GM23338 (cell line): ENCODE results near the gene ANKRD6. TPM values are rescaled to one million over a fixed set of nuclear protein-coding genes. Genes with fewer than 3 reads are reported as not detected.

ENCODE experiments used
- ATAC-seq: fragments of 200-7000 bp; cut with Tn5 transposase; 3 replicates; pipeline ENCODE4 v1.9.1; 2020
- DNase-seq: peaks from one replicate; pipeline ENCODE4 v3.0.0-alpha.2; 2015; ENCODE audit warnings: low spot score
- H2AFZ ChIP-seq: fragments of 200-600 bp; sonication (generic); 2 replicates; pipeline ENCODE4 v1.8.0; 2016; ENCODE audit warnings: antibody characterized with exemption, mild to moderate bottlenecking, moderate library complexity
- H3F3A ChIP-seq: fragments of 200-600 bp; sonication (generic); replicated peaks from 2 replicates; pipeline ENCODE4 v1.8.0; 2017; ENCODE audit warnings: antibody characterized with exemption, mixed run types, low read depth
- H3K27ac ChIP-seq: fragments of 200-600 bp; sonication (generic); 2 replicates; pipeline ENCODE4 v1.6.1; 2016; ENCODE audit warnings: low read depth
- H3K27me3 ChIP-seq: fragments of 200-600 bp; sonication (generic); 2 replicates; pipeline ENCODE4 v1.8.0; 2016; ENCODE audit warnings: mild to moderate bottlenecking, mixed run types, moderate library complexity; ENCODE audit not compliant: insufficient read depth
- H3K36me3 ChIP-seq: fragments of 200-600 bp; sonication (generic); 2 replicates; pipeline ENCODE4 v1.8.0; 2016; ENCODE audit warnings: mild to moderate bottlenecking; ENCODE audit not compliant: insufficient read depth
- H3K4me1 ChIP-seq: fragments of 200-600 bp; sonication (generic); 2 replicates; pipeline ENCODE4 v1.8.0; 2016; ENCODE audit warnings: mild to moderate bottlenecking, moderate library complexity; ENCODE audit not compliant: insufficient read depth
- H3K4me2 ChIP-seq: fragments of 200-600 bp; sonication (generic); 2 replicates; pipeline ENCODE4 v1.7.1; 2017; ENCODE audit warnings: mixed run types
- H3K4me3 ChIP-seq: fragments of 200-600 bp; sonication (generic); 2 replicates; pipeline ENCODE4 v1.6.1; 2016; ENCODE audit warnings: mixed run types
- H3K79me2 ChIP-seq: fragments of 200-600 bp; sonication (generic); replicated peaks from 2 replicates; pipeline ENCODE4 v1.8.0; 2017; ENCODE audit warnings: mild to moderate bottlenecking; ENCODE audit not compliant: insufficient read depth
- H3K9me2 ChIP-seq: fragments of 200-600 bp; sonication (generic); 2 replicates; pipeline ENCODE4 v1.8.0; 2017; ENCODE audit not compliant: insufficient read depth
- H4K20me1 ChIP-seq: fragments of 200-600 bp; sonication (generic); replicated peaks from 2 replicates; pipeline ENCODE4 v1.8.0; 2017; ENCODE audit warnings: mild to moderate bottlenecking; ENCODE audit not compliant: insufficient read depth
- H3K27ac Mint-ChIP-seq: 2 replicates; pipeline ENCODE4 v1.8.0; 2020; ENCODE audit warnings: inconsistent platforms, mild to moderate bottlenecking, moderate library complexity, mixed read lengths
- H3K27me3 Mint-ChIP-seq: 3 replicates; pipeline ENCODE4 v1.8.0; 2022; ENCODE audit warnings: low read depth, mild to moderate bottlenecking, moderate library complexity, mixed read lengths, inconsistent platforms; ENCODE audit not compliant: insufficient read depth, poor library complexity
- H3K36me3 Mint-ChIP-seq: 3 replicates; pipeline ENCODE4 v1.8.0; 2021; ENCODE audit warnings: low read depth, mild to moderate bottlenecking, inconsistent platforms, moderate library complexity, mixed read lengths
- H3K4me1 Mint-ChIP-seq: 3 replicates; pipeline ENCODE4 v1.8.0; 2020; ENCODE audit warnings: mild to moderate bottlenecking, inconsistent platforms, mixed read lengths
- H3K4me3 Mint-ChIP-seq: 3 replicates; pipeline ENCODE4 v1.8.0; 2021; ENCODE audit warnings: moderate library complexity, mild to moderate bottlenecking, inconsistent platforms, mixed read lengths
- H3K9me3 Mint-ChIP-seq: 3 replicates; pipeline ENCODE4 v1.8.0; 2020; ENCODE audit warnings: moderate library complexity, mild to moderate bottlenecking, inconsistent platforms, mixed read lengths
- CREB1 ChIP-seq: fragments of 250-450 bp; sonication (Bioruptor Pico); IDR thresholded peaks from 2 replicates; pipeline ENCODE4 v1.5.0; 2020; ENCODE audit warnings: low read depth, mild to moderate bottlenecking, moderate library complexity
- EZH2 ChIP-seq: fragments of 200-600 bp; sonication (generic); IDR thresholded peaks from one replicate; pipeline ENCODE4 v1.8.0; 2017; ENCODE audit warnings: antibody characterized with exemption, mild to moderate bottlenecking, low read depth; ENCODE audit not compliant: unreplicated experiment
- JUNB ChIP-seq: IDR thresholded peaks from one replicate; pipeline ENCODE4 v1.6.1; 2016; ENCODE audit warnings: antibody characterized with exemption; ENCODE audit not compliant: unreplicated experiment
- ZNF331 ChIP-seq: fragments of 250-450 bp; sonication (Bioruptor Pico); IDR thresholded peaks from 2 replicates; pipeline ENCODE4 v1.5.0; 2020; ENCODE audit warnings: low read depth, mild to moderate bottlenecking, moderate library complexity
- polyA plus RNA-seq: library from polyadenylated mRNA; unstranded; fragments of >200 nt; fragmentation: Nextera tagmentation; extraction: Ambion mirVana; gene quantifications from 2 replicates; pipeline ENCODE4 v1.2.1, GENCODE V29; 2016
- total RNA-seq: library from RNA; depleted of rRNA; stranded (reverse); fragments of >200 nt; shearing (Covaris generic); gene quantifications from 2 replicates; pipeline ENCODE4 v1.2.3, GENCODE V29; 2014
- TF ChIP-seq, protein P1 (sequence below), 2 experiments: fragments of 200-600 bp in 1 of 2; sonication (generic) in 1 of 2; conservative IDR thresholded peaks; 2 replicates each; pipeline versions ENCODE4 v1.5.1 to v1.6.1; 2016 to 2017; ENCODE audit warnings: antibody characterized with exemption in 2 of 2, low read depth in 2 of 2, mild to moderate bottlenecking in 2 of 2, moderate library complexity in 1 of 2

Gene ANKRD6
- total and polyA plus RNA-seq, 2 experiments from 2014 or later = 3.2 to 9.2 TPM

DNA sequence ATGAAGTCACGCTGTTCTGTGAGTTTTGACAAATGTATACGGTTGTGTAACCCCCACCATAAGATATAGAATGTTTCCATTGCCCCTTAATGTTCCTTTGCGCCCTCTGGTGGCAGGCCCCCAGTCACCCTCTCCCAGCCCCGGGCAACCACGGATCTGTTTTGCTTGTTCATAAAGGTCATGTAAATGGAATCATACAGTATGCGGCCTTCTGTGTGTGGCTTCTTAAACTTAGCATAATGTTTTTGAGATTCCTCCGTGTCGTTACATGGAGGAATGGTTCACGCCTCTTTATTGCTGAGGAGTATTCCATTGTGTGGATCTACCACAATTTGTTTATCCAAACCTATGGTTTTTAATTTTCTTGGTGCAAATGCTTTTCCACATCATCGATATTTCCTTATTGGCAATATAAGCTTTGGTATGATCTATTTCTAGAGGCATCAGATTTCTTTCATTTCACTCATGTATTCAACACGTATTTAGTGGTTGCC is 177.2 kb downstream of the ANKRD6 start:
- Histone ChIP-seq H3K27ac (no peak overlapping the region; the same call in 1 of the 2 replicates), H3K27me3 (no peaks in the 10 kb centered on the region), H3K4me3 (no peak overlapping the region), H3F3A (no peaks in the 10 kb centered on the region), H3K4me2 (no peak overlapping the region), H4K20me1 (no peaks in the 10 kb centered on the region), H2AFZ (no peak overlapping the region), H3K9me2 (no peaks in the 10 kb centered on the region), H3K79me2 (no peaks in the 10 kb centered on the region), H3K4me1 (no peaks in the 10 kb centered on the region), H3K36me3 (no peaks in the 10 kb centered on the region)
- Mint-ChIP-seq H3K4me1 (peaks cover 7% of the 10 kb centered on the region; the same call in 1 of the 3 replicates), H3K27me3 (peaks cover 10% of the 10 kb centered on the region), H3K9me3 (no peaks in the 10 kb centered on the region), H3K36me3 (no peaks in the 10 kb centered on the region), H3K4me3 (no peak overlapping the region), H3K27ac (no peak overlapping the region)
- ATAC-seq (peak; percentile 83), DNase-seq (peak; percentile 87)
- TF ChIP-seq JUNB (no peak), CREB1 (no peak)
- TF ChIP-seq, protein P1, sequence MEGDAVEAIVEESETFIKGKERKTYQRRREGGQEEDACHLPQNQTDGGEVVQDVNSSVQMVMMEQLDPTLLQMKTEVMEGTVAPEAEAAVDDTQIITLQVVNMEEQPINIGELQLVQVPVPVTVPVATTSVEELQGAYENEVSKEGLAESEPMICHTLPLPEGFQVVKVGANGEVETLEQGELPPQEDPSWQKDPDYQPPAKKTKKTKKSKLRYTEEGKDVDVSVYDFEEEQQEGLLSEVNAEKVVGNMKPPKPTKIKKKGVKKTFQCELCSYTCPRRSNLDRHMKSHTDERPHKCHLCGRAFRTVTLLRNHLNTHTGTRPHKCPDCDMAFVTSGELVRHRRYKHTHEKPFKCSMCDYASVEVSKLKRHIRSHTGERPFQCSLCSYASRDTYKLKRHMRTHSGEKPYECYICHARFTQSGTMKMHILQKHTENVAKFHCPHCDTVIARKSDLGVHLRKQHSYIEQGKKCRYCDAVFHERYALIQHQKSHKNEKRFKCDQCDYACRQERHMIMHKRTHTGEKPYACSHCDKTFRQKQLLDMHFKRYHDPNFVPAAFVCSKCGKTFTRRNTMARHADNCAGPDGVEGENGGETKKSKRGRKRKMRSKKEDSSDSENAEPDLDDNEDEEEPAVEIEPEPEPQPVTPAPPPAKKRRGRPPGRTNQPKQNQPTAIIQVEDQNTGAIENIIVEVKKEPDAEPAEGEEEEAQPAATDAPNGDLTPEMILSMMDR (conservative IDR thresholded peaks at IDR 0.05; ENCODE audit: low read depth in 2 of 2) = peak; percentile 89 to 98

DNA sequence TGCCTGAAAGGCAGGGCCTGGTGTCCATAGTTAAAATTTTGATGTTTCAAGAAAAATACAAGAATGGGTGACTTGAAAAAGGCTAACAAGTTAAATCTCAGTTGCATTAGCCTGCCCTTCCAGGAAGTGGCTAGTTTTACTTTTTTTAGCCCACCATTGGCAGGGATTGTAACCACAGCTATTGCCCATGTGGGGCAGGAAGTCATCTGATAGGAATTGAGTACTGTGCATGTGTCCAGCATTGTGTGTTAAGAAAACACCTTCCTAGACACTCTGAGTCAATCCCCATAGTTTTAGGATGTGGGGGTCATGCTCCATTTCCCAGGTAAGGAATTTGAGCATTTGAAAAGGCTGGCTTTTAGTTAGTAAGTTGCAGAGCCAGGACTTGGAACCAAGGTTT is 178.7 kb downstream of the ANKRD6 start:
- Histone ChIP-seq H4K20me1 (no peaks in the 10 kb centered on the region), H3K4me1 (no peaks in the 10 kb centered on the region), H3K27ac (no peak overlapping the region), H3F3A (no peaks in the 10 kb centered on the region), H3K27me3 (no peaks in the 10 kb centered on the region), H2AFZ (no peak overlapping the region), H3K4me3 (no peak overlapping the region), H3K4me2 (no peak overlapping the region), H3K9me2 (no peaks in the 10 kb centered on the region), H3K36me3 (no peaks in the 10 kb centered on the region), H3K79me2 (no peaks in the 10 kb centered on the region)
- H3K4me3 Mint-ChIP-seq = no peak overlapping the region
- H3K36me3 Mint-ChIP-seq = no peaks in the 10 kb centered on the region
- no peaks in the 10 kb centered on the region for H3K9me3 Mint-ChIP-seq
- H3K27me3 Mint-ChIP-seq = peaks cover 6% of the 10 kb centered on the region
- TF ChIP-seq ZNF331 (CRISPR knock-in tag) (no peak), CREB1 (no peak)
- no peak overlapping the region for H3K27ac Mint-ChIP-seq
- peaks cover 7% of the 10 kb centered on the region; the same call in 1 of the 3 replicates for H3K4me1 Mint-ChIP-seq
- DNase-seq = no peak
- no peak for ATAC-seq

DNA sequence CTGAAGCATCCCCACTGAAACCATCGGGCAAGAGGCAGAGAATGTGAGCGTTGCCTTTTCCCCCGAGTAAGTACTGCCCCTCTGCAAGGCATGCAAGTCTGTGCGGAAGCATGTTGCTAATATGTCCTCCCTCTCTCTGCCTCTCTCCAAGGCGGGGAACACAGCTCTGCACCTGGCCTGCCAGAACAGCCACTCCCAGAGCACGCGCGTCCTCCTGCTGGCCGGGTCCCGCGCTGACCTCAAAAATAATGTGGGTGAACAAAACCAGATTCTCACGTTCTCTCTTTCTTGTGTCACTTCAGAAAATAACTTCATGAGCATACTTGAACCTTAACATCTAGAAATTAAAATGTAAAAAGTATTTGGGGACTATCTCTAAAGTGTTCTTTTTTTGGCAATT is 179.2 kb downstream of the ANKRD6 start:
- H3K4me3 Mint-ChIP-seq = no peak overlapping the region
- no peaks in the 10 kb centered on the region for H3K4me1 ChIP-seq
- no peak overlapping the region for H3K4me2 ChIP-seq
- no peaks in the 10 kb centered on the region for H3F3A ChIP-seq
- DNase-seq (peak; percentile 74), ATAC-seq (peak; percentile 84)
- H3K36me3 ChIP-seq = no peaks in the 10 kb centered on the region
- no peak for TF ChIP-seq EZH2
- TF ChIP-seq, protein P1 (conservative IDR thresholded peaks at IDR 0.05; ENCODE audit: low read depth in 2 of 2) = peak; percentile 47 to 52
- no peak overlapping the region for H3K4me3 ChIP-seq
- H3K9me3 Mint-ChIP-seq = no peaks in the 10 kb centered on the region
- H3K27ac Mint-ChIP-seq = no peak overlapping the region
- H3K36me3 Mint-ChIP-seq = no peaks in the 10 kb centered on the region
- H3K27me3 ChIP-seq = no peaks in the 10 kb centered on the region
- no peak overlapping the region for H2AFZ ChIP-seq
- peaks cover 7% of the 10 kb centered on the region; the same call in 1 of the 3 replicates for H3K4me1 Mint-ChIP-seq
- peaks cover 4% of the 10 kb centered on the region for H3K27me3 Mint-ChIP-seq
- no peak overlapping the region for H3K27ac ChIP-seq
- no peaks in the 10 kb centered on the region for H3K79me2 ChIP-seq
- H3K9me2 ChIP-seq = no peaks in the 10 kb centered on the region
- H4K20me1 ChIP-seq = no peaks in the 10 kb centered on the region
